NCI-H226 (cell line): ENCODE measurements around the gene WDR45.

ENCODE experiments used
- DNase-seq: peaks from one replicate; pipeline ENCODE4 v3.0.0-alpha.2; 2015

WDR45 gene

DNA sequence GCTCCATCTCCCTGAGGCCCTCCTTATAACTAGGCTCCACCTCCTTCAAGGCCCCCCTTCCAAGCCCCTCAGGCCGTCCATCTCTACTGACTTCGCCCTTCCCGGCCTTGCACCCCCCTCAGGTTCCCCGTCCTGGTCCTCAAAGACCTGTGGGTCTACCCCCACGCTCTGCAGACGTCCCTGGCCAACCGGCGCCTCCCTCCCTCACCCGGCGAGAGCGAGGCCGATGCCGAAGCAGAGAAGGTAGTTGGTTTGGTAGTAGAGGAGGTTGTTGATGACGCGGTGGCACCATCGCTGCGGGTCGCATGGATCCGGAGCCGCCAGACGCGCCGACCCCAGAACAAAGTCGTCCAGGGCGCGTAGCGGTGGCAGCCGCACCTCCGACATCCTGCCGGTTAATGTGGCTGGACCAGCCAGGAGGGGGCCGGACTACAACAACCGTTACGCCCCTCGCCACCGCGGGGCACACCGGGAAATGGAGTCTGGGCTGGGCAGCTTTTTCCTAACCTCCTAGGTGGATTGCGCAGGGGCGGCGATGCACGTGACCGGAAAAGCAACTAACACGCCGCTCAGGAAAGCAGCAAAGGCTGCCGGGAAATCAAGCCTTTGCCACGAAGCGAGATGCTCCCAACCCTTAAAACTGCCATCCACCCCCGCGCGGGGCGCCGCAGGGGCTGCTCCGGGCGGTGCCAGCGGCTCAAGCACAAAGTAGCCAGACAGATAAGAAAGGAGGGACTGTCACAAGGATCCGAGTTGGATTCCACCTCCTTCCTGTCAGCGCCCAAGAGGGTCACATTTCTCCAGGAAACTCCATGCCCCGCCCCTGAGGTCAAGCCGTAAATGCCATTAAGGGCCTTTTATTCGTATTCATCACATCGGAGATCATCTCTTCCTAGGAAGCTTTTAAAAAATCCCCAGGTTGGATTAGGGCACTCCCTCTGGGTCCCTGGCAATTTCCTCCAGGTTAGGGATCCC lies 5.8 kb downstream of the WDR45 start, which contains the start of gene PRAF2:
Gene PRAF2 (minus strand): TSS at position 402 of the 975 bp plus-strand sequence. CDS start 15 bp downstream, at position 387.
- peak; percentile 83 for DNase-seq

DNA sequence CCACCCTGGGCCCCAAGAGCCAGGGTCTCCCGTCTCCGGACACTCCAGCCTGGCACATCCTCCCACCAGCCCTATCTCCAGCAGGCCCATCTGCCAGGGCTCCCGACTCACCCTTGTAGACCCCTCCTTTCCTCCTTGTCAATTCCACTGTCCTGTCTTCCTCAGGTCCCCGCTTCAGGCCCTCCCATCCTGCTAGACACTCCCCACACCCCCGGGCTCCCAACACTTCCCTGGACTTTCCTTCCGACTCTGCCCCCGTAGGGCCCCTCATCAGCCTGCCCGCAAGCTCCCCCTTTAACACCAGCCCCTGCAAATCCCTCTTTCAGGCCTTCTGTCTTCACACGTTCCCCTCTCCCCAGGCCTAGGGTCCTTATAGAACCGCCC lies 7.0 kb downstream of the WDR45 start:
- no peak for DNase-seq

DNA sequence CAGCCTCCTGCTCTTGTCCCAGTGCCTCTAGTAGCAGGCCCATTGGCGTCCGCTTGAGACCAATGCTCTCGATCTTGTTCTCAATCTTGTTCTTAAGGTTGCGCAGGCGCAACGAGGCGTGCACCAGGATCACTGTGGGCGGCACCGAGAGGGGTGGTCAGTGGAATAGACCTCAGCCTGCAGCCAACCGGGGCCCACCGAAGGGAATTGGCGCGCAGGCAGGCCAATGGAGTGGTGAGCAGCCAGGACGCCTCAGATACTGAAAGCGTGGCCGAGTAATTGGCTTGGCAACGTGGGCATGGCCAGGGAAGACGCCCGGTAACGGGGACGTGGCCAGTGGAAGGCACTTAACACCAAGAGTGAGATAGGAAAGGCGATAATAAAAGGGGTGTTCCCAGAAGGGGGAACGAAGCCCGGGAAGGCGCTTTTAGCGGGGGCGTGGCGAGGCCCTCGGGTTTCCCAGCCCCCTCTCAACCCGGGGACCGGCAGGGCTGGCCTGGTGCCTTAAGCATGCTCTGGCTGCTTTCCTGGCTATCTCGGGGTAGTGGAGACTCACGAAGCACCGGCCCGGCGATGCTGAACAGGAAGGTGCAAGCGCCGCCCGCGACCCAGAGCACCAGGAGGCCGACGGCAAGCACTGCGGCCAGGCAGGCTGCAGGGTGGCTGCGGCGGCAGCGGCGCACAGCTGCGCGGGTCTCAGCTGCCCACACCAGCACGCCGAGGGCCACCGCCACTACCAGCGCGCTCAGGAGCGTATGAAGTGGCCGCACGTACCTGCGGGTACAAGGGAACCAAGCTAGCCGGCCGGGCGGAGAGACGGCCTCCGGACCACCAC lies 7.6 kb downstream of the WDR45 start:
- no peak for DNase-seq

DNA sequence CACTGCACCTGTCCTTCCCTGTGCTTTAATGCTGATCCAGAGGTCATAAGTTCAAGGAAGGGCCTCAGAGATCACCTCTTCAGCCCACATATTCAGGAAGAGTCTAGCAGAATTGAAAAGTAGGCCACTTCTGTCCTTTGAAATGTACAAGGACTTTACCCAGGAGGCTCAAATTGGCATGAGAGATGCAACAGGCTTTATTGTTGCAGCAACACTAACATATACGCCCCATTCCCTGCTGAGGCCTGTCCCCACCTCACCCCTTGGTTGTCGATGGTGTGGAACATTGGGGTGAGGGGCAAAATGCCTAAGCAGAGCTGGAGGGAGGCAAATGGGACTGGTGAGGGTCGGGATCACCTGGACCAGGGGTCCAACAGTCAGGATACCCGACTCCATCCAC lies 8.7 kb downstream of the WDR45 start:
- no peak for DNase-seq

DNA sequence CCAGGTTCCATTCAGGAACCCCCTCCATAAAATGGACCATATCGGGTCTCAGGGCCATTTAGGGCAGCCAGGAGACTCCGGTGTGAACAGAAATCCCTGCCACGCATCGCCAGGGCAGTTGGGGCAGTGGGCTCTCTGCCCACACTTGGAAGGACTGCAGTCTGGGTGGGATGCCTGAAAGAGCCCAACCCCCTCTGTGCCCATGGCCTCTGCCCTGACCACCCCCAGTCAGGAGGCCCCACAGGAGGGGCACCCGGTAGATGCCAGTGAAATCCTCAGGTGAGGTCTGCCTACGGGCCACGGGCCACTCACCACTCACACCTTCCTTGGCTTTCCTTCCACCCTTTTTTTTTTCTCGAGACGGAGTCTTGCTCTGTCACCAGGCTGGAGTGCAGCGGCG lies 10.6 kb downstream of the WDR45 start:
- no peak for DNase-seq

DNA sequence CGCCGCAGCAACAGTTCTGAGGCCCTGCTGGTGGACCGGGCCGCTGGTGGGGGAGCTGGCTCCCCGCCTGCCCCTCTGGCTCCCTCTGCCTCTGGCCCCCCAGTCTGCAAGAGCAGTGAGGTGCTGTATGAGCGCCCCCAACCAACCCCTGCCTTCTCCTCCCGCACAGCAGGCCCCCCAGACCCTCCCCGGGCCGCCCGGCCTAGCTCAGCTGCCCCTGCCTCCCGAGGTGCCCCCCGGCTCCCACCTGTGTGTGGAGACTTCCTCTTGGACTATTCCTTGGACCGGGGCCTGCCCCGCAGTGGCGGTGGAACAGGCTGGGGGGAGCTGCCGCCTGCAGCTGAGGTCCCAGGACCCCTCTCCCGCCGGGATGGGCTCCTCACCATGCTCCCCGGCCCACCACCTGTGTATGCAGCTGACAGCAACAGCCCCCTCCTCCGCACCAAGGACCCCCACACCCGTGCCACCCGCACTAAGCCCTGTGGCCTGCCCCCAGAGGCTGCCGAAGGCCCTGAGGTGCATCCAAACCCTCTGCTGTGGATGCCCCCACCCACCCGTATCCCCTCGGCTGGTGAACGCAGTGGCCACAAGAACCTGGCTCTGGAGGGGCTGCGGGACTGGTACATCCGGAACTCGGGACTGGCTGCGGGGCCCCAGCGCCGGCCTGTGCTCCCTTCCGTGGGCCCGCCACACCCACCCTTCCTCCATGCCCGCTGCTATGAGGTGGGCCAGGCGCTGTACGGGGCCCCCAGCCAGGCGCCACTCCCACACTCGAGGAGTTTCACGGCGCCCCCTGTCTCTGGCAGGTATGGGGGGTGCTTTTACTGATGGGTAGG lies 12.2 kb downstream of the WDR45 start:
- no peak for DNase-seq

DNA sequence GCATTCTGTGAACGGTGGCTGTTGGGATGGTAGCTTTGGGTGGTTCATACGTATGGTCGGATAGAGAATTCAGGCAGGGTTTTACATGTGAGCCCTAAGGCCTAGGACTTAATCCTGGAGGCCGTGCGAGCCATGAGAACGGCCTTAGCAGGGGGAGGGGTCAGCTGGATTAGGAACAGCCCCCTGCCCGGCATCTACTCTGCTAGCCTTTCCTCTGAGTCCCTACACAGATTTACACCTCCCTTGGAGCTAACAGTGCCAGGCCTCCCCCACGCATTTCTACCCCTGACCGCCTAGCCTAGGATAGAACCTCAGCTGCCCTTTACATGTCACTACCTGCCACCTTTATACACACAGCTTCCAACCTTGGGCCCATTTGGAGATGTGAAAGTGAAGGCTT lies 13.0 kb downstream of the WDR45 start:
- no peak for DNase-seq

DNA sequence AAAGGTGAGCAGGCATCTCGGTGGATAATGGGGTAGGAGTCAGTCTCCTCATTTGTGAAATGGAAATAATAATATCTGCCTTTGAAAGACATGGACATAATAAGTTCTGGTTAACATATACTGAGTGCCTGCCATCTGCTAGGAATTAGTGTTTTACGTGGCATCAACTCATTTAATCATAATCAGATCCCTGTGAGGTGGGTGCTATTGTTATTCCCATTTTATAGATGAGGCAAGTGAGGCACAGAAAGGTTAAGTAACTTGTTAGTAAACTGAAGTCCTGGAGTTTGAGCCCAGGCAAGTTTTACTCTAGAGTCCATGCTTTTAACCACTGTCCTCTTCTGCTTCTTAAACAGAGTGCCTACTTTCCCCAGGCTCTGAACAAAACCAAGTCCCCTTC lies 13.4 kb downstream of the WDR45 start:
- no peak for DNase-seq

DNA sequence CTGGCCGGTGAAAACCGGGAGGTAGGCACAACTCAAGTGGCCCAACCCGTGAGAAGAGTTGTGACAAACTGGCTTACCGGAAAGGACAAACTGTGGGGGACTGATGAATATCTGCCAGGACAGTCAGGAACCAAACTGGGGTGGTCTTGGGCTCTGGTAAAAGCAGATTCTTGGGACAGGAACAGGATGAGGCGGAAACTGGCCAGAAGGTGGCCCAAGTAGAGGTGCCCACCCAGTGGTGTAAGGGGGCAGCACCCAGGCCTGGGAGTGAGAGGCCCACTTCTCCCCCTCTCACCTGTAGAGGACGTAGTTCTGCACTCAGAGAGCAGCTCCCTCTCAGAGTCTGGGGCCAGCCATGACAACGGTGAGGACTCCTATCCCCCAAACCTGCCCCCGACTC lies 15.0 kb downstream of the WDR45 start:
- DNase-seq, result no peak

DNA sequence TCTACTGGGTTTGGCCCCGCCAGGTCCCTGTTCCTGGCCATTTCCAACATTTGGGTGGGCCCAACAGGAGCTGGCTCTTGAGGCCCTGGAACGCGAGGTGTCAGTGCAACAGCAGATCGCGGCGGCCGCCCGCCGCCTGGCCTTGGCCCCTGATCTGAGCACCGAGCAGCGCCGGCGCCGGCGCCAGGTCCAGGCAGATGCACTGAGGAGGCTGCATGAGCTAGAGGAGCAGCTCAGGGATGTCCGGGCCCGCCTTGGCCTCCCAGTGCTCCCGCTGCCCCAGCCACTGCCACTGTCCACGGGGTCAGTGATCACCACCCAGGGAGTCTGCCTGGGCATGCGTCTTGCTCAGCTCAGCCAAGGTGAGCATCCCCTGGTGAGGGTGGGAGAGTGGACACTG lies 15.4 kb downstream of the WDR45 start:
- no peak for DNase-seq

DNA sequence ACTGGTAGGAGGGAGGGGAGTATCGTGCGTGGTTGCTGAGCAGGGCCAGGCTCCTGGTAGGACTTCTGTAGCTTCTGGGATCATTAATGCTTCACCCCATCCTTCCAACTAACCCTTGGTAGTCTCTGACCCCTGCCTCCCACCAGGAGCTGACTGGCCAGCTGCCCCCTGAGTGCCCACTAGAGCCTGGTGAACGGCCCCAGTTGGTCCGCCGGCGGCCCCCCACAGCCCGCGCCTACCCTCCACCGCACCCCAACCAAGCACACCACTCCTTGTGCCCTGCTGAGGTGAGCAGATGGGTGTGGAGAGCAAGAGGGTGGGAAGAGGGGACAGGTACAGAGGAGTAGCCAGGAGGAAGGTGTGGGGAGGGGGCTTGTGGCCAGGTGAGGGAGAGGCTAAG lies 16.0 kb downstream of the WDR45 start:
- DNase-seq, result no peak

DNA sequence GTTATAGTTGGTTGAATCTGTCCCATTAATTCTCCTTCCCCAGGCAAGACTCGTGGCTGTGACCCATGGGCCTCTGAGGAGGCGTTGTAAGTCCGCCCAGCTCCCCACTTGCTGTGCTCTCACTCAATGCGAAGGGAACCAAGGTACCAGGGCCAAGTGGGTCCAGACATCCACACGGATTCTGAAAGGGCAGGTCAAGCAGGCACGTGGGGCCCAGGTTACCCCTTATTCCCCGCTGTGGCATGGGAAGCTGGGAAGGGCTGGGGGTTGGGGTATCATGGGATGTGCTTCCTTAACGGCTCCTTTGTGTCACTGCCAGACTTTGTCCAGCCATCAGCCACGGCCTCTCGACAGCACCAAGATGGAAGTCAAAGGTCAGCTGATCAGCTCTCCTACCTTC lies 17.8 kb downstream of the WDR45 start:
- no peak for DNase-seq

DNA sequence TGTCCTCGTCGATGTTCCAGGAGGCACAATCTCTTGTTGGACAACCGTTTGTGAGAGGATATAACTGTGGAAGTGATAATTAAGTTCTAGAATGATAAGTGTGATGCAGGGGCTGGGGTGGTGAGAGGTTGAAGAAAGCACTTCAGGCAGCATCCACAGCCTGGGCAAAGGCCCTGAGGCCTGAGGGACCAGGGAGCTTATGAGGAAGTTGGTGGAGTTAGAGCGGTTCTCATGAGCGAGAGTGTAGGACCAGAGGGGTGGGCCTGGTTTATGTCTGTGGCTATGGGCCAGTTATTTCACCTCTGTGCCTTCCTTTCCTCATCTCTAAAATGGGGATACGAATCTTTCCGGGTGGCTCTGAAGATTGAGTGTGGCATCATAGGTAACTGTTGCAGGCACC lies 18.2 kb downstream of the WDR45 start:
- DNase-seq, result no peak

DNA sequence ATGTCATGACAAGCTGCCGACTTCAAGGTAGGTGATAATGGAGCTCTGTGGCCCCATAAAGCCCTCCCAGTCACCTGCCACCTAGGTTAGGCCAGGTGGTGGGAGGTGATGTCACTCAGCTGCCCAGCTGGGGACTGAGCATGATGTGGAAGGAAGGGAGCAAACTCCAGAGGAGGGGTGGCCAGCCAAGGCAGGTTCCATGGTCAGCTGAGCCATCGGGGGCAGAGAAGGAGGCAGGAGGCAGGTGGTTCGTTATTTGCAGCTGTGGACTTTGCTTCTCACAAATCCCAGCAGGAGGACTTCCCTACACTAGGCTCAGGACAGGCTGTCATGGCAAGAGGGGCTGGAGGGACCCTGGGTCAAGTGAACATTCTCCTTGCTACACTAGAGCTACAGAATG lies 18.8 kb downstream of the WDR45 start:
- no peak for DNase-seq

DNA sequence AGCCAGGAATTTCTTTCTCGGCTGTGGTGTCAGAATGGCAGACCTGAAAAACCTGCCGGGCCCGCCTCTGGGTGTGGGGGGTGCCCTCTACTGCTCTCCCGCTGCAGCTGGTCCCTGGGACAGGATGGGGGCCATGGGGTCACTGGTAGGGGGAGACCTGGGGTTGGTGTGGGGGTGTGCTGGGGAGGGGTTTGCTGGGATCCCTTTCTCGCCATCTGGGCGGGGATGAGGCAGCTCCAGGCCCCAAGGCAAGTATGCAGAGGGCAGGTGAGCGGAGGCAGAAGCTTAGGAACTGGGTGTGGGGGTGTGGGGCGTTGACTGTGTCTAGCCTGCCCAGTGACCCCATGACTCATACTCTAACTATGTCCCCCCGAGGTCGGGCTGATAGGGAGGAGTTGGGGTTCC lies 20.0 kb downstream of the WDR45 start:
- DNase-seq, result peak; percentile 47

DNA sequence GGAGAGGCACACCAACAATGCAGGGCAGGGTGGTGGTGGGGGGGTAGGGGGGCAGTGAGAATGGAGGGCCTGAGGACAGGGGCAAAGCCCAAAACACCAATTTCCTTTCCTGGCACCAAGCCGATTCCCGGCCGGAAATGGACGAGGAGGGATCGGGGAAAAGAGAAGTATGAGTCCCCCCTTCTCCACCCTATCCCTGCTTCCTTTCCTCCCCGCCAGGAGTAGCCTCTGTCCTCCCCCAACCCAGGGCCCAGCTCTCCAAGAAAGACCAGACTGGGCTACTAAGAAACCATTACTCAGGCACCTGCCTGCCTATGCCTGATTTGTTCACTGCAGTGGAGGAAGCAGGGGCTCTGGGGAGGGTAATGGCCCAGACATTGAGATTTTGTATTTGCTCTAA lies 20.5 kb downstream of the WDR45 start:
- DNase-seq, result peak; percentile 29

DNA sequence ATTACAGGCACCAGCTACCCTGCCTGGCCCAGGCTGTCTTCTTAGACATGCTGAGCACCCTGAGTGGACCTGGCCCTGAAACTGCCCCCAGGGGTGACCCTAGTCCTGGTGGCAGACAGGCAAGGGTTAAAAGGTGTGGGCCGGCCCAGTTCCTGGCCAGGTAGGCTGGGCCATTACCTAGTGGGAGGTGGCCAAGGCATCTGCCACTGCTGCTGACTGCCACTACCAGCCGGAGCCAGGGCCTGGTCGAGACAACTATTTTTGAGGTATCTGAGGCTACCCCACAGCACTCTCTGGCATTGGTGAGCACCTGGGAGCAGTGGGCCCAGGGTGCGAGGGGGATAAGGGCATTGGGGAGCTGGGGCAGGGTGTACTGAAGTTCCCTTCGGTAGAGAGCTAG lies 20.9 kb downstream of the WDR45 start, which contains the start of gene CCDC120:
Gene CCDC120 (plus strand): TSS at position 206 of the 400 bp plus-strand sequence. CDS start 3,043 bp downstream, outside the sequence.
- DNase-seq, result peak; percentile 28

DNA sequence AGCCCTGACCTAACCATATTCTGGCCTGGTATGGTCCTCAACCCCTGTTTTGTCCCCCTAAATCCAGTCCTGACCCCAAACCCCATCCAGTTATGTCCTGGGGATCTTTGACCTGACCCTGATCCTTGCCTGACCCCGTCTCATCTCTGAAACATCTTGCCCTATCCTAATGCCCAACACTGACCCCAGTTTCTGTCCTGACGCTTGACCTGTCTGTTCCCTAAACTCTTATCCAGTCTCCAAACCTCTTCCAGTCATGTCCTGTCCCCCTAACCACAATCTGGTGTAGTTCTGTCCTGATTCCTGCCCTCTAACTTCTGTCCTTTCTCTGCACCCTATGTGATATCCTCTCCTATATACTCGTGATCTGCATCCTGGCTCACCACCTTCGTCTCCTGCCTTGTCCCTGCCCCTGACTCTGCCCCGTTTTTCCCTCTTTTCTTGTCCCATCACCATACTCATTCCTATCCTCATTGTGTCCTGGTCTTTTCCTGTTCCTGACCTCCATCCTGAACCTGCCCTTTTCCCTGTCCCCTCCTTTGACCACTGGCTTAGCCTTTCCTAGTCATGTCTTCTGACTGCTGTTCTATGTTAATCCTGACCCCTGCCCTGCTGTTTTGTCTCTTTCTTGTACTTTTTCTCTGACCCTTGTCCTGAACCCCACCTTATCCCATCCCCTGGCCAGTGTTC lies 25.5 kb downstream of the WDR45 start:
- DNase-seq, result no peak

DNA sequence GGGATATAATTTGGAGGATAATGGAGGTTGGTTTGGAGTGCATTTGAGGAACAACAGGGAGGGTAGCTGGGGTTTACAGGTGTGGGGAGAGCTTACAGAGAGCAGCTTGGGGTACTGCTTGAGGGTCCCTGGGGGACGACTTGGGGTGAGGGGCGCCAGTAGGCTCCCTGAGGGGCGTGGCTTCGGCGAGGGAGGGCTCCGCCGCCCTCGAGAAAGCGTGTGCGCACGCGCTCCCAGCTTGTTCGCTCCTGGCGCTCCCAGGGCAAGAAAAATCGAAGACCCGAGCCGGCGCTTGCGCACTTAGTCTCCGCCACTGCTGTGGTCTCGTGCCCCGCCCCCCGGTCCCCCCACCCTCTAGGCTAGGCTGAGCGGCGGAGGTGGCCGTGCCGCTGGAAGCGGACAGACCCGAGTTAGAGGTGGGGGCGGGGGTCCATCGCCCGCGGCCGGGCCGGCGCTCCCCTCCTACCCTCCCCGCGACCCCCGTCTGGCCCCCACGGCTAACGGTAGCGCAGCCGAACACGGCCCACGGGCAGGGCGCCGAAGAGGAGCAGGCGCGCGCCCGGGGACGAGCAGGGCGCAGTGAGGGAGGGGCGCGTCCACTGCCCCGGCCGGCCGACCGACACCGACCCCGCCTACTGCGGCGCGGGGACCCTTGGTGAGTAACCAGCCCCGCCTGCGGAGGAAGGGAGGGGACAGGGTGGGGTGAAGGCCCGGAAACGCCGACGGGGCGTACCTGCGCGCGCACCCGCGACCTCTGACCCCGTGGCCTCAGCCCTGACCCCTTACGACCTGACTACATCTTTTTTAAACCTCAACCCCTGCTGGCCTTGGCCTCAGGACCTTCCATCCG lies 26.2 kb downstream of the WDR45 start:
- no peak for DNase-seq

DNA sequence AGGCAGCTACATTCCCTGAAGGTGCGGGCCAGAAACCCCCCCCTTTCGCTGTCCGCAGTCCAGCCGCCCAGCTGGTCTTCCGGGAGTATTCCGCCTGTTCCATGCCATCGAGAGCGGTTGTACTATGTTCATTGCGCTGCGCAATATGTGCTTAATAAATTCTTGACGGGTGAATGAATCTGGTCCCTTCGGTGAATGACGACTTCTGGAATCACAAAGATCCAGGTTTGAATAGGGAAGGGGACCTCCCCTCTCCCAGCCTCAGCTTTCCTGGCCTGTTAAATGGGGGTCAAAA lies 35.8 kb downstream of the WDR45 start:
- DNase-seq, result no peak

DNA sequence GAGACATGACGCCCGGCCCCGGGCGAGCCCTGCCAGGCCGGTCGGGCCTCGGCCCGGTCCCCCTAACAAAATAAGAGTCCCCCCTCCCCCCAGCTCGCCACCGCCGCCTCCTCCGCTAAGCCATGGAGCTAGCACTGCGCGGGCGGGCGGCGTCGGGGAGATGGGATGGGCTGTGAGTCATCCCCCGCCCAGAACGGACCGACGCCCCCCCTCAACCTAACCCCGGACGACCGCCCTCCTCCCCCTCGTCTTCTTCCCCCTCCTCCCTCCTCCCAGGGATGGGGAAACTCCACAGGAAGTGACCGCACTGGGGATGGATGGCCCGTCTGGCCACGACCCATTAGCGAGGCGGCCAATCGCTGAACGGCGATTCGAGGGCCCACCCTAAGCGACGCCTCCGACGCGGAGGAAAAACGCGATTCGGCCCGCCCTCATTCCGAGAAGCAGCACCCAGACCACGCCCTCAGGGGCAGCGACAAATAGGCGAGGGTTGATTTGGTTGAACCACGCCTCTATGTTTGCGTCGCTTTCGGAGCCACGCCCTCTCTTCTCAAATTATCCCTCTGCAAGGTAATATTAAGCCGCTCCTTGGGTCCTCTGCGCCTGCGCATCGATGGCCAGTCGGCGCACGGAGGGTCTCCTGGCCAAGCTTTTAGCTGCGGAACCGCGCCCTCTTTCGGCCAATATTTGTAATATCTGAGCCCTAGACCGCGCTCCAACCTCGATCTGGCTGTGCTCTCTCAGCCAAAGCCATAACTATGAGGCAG lies 36.3 kb downstream of the WDR45 start, which contains the start of gene TFE3:
Gene TFE3 (minus strand): TSS at position 138 of the 767 bp plus-strand sequence. CDS start 131 bp downstream, at position 7.
- DNase-seq, result peak; percentile 91
